ENCODE measurements around the gene LRRC31. TPM values are rescaled to one million over a fixed set of nuclear protein-coding genes. Genes with fewer than 3 reads are reported as not detected.

Gene LRRC31
- total RNA-seq, 4 donors from 2014 or later = 0.26 to 0.32 TPM; not detected in 2

- H3K4me1 ChIP-seq = no peaks in the 10 kb centered on the region
- whole genome bisulfite sequencing = 78% methylated on average over 4 of the region's 4 CpGs
- no peaks in the 10 kb centered on the region for H3K27me3 ChIP-seq
- H3K27ac ChIP-seq = no peak overlapping the region
- no peak for TF ChIP-seq EP300 (IDR thresholded peaks at IDR 0.05)
- no peak for TF ChIP-seq CTCF (IDR thresholded peaks at IDR 0.05)
- no peak for TF ChIP-seq POLR2A (IDR thresholded peaks at IDR 0.05)
- no peak for TF ChIP-seq POLR2AphosphoS5 (IDR thresholded peaks at IDR 0.05)
- no peak overlapping the region for H3K4me3 ChIP-seq
- H3K36me3 ChIP-seq = no peaks in the 10 kb centered on the region
- no peak for DNase-seq (ENCODE audit: low spot score in 2 of 2)
- H3K9me3 ChIP-seq = no peaks in the 10 kb centered on the region
Observed at GRCh38 chr3:169827712-169828111, 42.0 kb downstream of the LRRC31 start.

GRCh38 chr3:169825316-169825715, 44.4 kb downstream of the LRRC31 start:
- no peak for DNase-seq (ENCODE audit: low spot score in 2 of 2)
- 77% methylated on average over 3 of the region's 3 CpGs for WGBS
- Histone ChIP-seq H3K27me3 (peaks cover 4% of the 10 kb centered on the region), H3K4me3 (no peak overlapping the region), H3K9me3 (no peaks in the 10 kb centered on the region), H3K36me3 (no peaks in the 10 kb centered on the region), H3K27ac (no peak overlapping the region), H3K4me1 (no peaks in the 10 kb centered on the region)
- TF ChIP-seq EP300 (IDR thresholded peaks at IDR 0.05) = no peak
- no peak for TF ChIP-seq POLR2A (IDR thresholded peaks at IDR 0.05)
- no peak for TF ChIP-seq CTCF (IDR thresholded peaks at IDR 0.05)
- TF ChIP-seq POLR2AphosphoS5 (IDR thresholded peaks at IDR 0.05) = no peak

- WGBS = 79% methylated on average over 6 of the region's 6 CpGs
- H3K9me3 ChIP-seq = no peaks in the 10 kb centered on the region
- peaks cover 4% of the 10 kb centered on the region for H3K27me3 ChIP-seq
- TF ChIP-seq POLR2AphosphoS5 (IDR thresholded peaks at IDR 0.05) (no peak), POLR2A (IDR thresholded peaks at IDR 0.05) (no peak), CTCF (IDR thresholded peaks at IDR 0.05) (no peak), EP300 (IDR thresholded peaks at IDR 0.05) (no peak)
- H3K4me1 ChIP-seq = no peaks in the 10 kb centered on the region
- no peaks in the 10 kb centered on the region for H3K36me3 ChIP-seq
- no peak for DNase-seq (ENCODE audit: low spot score in 2 of 2)
- no peak overlapping the region for H3K4me3 ChIP-seq
- no peak overlapping the region for H3K27ac ChIP-seq
Observed at GRCh38 chr3:169822983-169823382, 46.8 kb downstream of the LRRC31 start.

GRCh38 chr3:169822540-169822939, 47.2 kb downstream of the LRRC31 start:
- no peak for TF ChIP-seq POLR2AphosphoS5 (IDR thresholded peaks at IDR 0.05)
- TF ChIP-seq EP300 (IDR thresholded peaks at IDR 0.05) = no peak
- TF ChIP-seq CTCF (IDR thresholded peaks at IDR 0.05) = no peak
- TF ChIP-seq POLR2A (IDR thresholded peaks at IDR 0.05) = no peak
- Histone ChIP-seq H3K36me3 (no peaks in the 10 kb centered on the region), H3K27me3 (peaks cover 4% of the 10 kb centered on the region), H3K9me3 (no peaks in the 10 kb centered on the region), H3K4me3 (no peak overlapping the region), H3K27ac (no peak overlapping the region), H3K4me1 (no peaks in the 10 kb centered on the region)
- WGBS = 91% methylated on average over 13 of the region's 20 CpGs
- DNase-seq (ENCODE audit: low spot score in 2 of 2) = no peak

- H3K4me1 ChIP-seq = no peaks in the 10 kb centered on the region
- WGBS = 94% methylated on average over 15 of the region's 15 CpGs
- H3K4me3 ChIP-seq = no peak overlapping the region
- TF ChIP-seq EP300 (IDR thresholded peaks at IDR 0.05) (no peak), CTCF (IDR thresholded peaks at IDR 0.05) (no peak), POLR2AphosphoS5 (IDR thresholded peaks at IDR 0.05) (no peak), POLR2A (IDR thresholded peaks at IDR 0.05) (no peak)
- no peak overlapping the region for H3K27ac ChIP-seq
- DNase-seq (ENCODE audit: low spot score in 2 of 2) = no peak
- no peaks in the 10 kb centered on the region for H3K36me3 ChIP-seq
- no peaks in the 10 kb centered on the region for H3K9me3 ChIP-seq
- peaks cover 4% of the 10 kb centered on the region for H3K27me3 ChIP-seq
Observed at GRCh38 chr3:169822091-169822490, 47.6 kb downstream of the LRRC31 start.
